HepG2 (cell line): ENCODE data around the gene ARHGEF4. TPM values are rescaled to one million over a fixed set of nuclear protein-coding genes. Genes with fewer than 3 reads are reported as not detected.

Experiments
- ATF7 ChIP-seq, 2 experiments: fragments of 450-650 bp in 1 of 2; sonication (generic) in 1 of 2; formaldehyde crosslinking in 1 of 2; IDR thresholded peaks; 2 replicates each; pipeline versions ENCODE4 v1.4.0 to v1.6.1; 2016 to 2020; ENCODE audit warnings: antibody characterized with exemption in 1 of 2, mild to moderate bottlenecking in 1 of 2, missing genetic modification reagents in 1 of 2
- ATRX ChIP-seq: sonication (generic); formaldehyde crosslinking; IDR thresholded peaks from 2 replicates; pipeline ENCODE4 v1.4.0; 2020; ENCODE audit warnings: missing genetic modification reagents, borderline replicate concordance
- BRCA1 ChIP-seq: sonication (generic); formaldehyde crosslinking; IDR thresholded peaks from 2 replicates; pipeline ENCODE4 v1.4.0; 2020; ENCODE audit warnings: missing genetic modification reagents
- GABPA ChIP-seq, 2 experiments: IDR thresholded peaks; 2 replicates each; pipeline ENCODE4 v1.6.1; 2011 to 2016; ENCODE audit warnings: low read depth in 2 of 2, low read length in 1 of 2, missing biosample characterization in 1 of 2, missing genetic modification characterization in 1 of 2
- HNF4A ChIP-seq: sonication (generic); formaldehyde crosslinking; IDR thresholded peaks from 2 replicates; pipeline ENCODE4 v1.4.0; 2020; ENCODE audit warnings: missing genetic modification reagents
- IKZF4 ChIP-seq: sonication (generic); formaldehyde crosslinking; IDR thresholded peaks from 2 replicates; pipeline ENCODE4 v1.5.1; 2020; ENCODE audit warnings: borderline replicate concordance, mild to moderate bottlenecking, low read depth, missing genetic modification reagents; ENCODE audit errors: not compliant biosample characterization
- IRF9 ChIP-seq: sonication (generic); formaldehyde crosslinking; IDR thresholded peaks from 2 replicates; pipeline ENCODE4 v1.8.0; 2022; ENCODE audit warnings: missing genetic modification reagents, mild to moderate bottlenecking, borderline replicate concordance
- JUNB ChIP-seq: sonication (generic); formaldehyde crosslinking; IDR thresholded peaks from 2 replicates; pipeline ENCODE4 v1.8.0; 2022; ENCODE audit warnings: missing genetic modification reagents, mild to moderate bottlenecking, borderline replicate concordance
- KDM6A ChIP-seq: IDR thresholded peaks from 2 replicates; pipeline ENCODE4 v1.6.1; 2016; ENCODE audit warnings: low read depth
- LCORL ChIP-seq, 2 experiments: fragments of 450-650 bp in 1 of 2; sonication (generic) in 1 of 2; formaldehyde crosslinking in 1 of 2; IDR thresholded peaks; 2 replicates each; pipeline versions ENCODE4 v1.5.0 to v1.6.1; 2017 to 2020; ENCODE audit warnings: antibody characterized with exemption in 1 of 2, missing genetic modification reagents in 1 of 2
- MEIS2 ChIP-seq: sonication (generic); formaldehyde crosslinking; IDR thresholded peaks from 2 replicates; pipeline ENCODE4 v1.9.0; 2021; ENCODE audit warnings: mild to moderate bottlenecking, missing genetic modification reagents
- PRMT3 ChIP-seq: sonication (generic); formaldehyde crosslinking; IDR thresholded peaks from 2 replicates; pipeline ENCODE4 v1.8.1; 2022; ENCODE audit warnings: low read depth, mild to moderate bottlenecking, moderate library complexity, missing genetic modification reagents, borderline replicate concordance
- RELA ChIP-seq: sonication (generic); formaldehyde crosslinking; IDR thresholded peaks from 2 replicates; pipeline ENCODE4 v1.4.0; 2020; ENCODE audit warnings: missing genetic modification reagents
- SKI ChIP-seq: fragments of 450-650 bp; IDR thresholded peaks from one replicate; pipeline ENCODE4 v1.6.1; 2018; ENCODE audit warnings: mild to moderate bottlenecking; ENCODE audit not compliant: partially characterized antibody
- SMARCE1 ChIP-seq: fragments of 450-650 bp; IDR thresholded peaks from 2 replicates; pipeline ENCODE4 v1.6.1; 2017; ENCODE audit warnings: borderline replicate concordance
- SP5 ChIP-seq: IDR thresholded peaks from 2 replicates; pipeline ENCODE4 v1.6.1; 2016; ENCODE audit warnings: low read depth, borderline replicate concordance
- XBP1 ChIP-seq: sonication (generic); formaldehyde crosslinking; IDR thresholded peaks from 2 replicates; pipeline ENCODE4 v1.5.0; 2020; ENCODE audit warnings: missing genetic modification reagents
- YEATS4 ChIP-seq: sonication (generic); formaldehyde crosslinking; IDR thresholded peaks from 2 replicates; pipeline ENCODE4 v1.4.0; 2020; ENCODE audit warnings: missing genetic modification reagents, borderline replicate concordance
- ZNF256 ChIP-seq: sonication (generic); formaldehyde crosslinking; conservative IDR thresholded peaks from 2 replicates; pipeline ENCODE4 v1.4.0; 2020; ENCODE audit warnings: missing genetic modification reagents
- ZNF337 ChIP-seq: sonication (generic); formaldehyde crosslinking; IDR thresholded peaks from 2 replicates; pipeline ENCODE4 v1.5.1; 2020; ENCODE audit warnings: missing genetic modification reagents, low read depth, mild to moderate bottlenecking, borderline replicate concordance
- ZNF598 ChIP-seq: sonication (generic); formaldehyde crosslinking; IDR thresholded peaks from 2 replicates; pipeline ENCODE4 v1.5.1; 2020; ENCODE audit warnings: mild to moderate bottlenecking, missing genetic modification reagents, borderline replicate concordance
- ZNF615 ChIP-seq: sonication (generic); formaldehyde crosslinking; IDR thresholded peaks from 2 replicates; pipeline ENCODE4 v1.5.0; 2020; ENCODE audit warnings: mild to moderate bottlenecking, missing genetic modification reagents, borderline replicate concordance
- ZNF839 ChIP-seq: sonication (generic); formaldehyde crosslinking; IDR thresholded peaks from 2 replicates; pipeline ENCODE4 v1.4.0; 2020; ENCODE audit warnings: missing genetic modification reagents, mild to moderate bottlenecking, borderline replicate concordance
- ZSCAN22 ChIP-seq: sonication (generic); formaldehyde crosslinking; IDR thresholded peaks from 2 replicates; pipeline ENCODE4 v1.4.0; 2020; ENCODE audit warnings: mild to moderate bottlenecking, missing genetic modification reagents
- polyA plus RNA-seq, 8 experiments: library from polyadenylated mRNA; depleted of rRNA in 3 of 8; stranded (reverse) in 7 of 8; unstranded in 1 of 8; fragments of >200 nt; fragmentation: Illumina TruSeq in 4 of 8; extraction: Trizol in 4 of 8; gene quantifications; 2 replicates each; pipeline versions ENCODE4 v1.2.1 to v1.2.3, GENCODE V29; 2011 to 2016; ENCODE audit warnings: low read depth in 4 of 8, missing spikeins in 1 of 8, mixed read lengths in 1 of 8; ENCODE audit not compliant: insufficient read depth in 1 of 8
- total RNA-seq, 5 experiments: library from RNA; depleted of rRNA; stranded (reverse); fragments of >200 nt; fragmentation: Illumina TruSeq; extraction: Trizol; gene quantifications; 2 replicates each; pipeline ENCODE4 v1.2.3, GENCODE V29; 2016; ENCODE audit warnings: low read depth in 1 of 5
- TF ChIP-seq, protein P1 (sequence below): sonication (generic); formaldehyde crosslinking; conservative IDR thresholded peaks from 2 replicates; pipeline ENCODE4 v1.4.0; 2020; ENCODE audit warnings: missing genetic modification reagents
- TF ChIP-seq, protein P2 (sequence below): sonication (generic); formaldehyde crosslinking; IDR thresholded peaks from 2 replicates; pipeline ENCODE4 v1.5.0; 2020; ENCODE audit warnings: missing genetic modification reagents

ARHGEF4 gene
- total and polyA plus RNA-seq, 2 of the 13 experiments (the other 11 are each of a cell fraction or from before 2014, with no cell fraction given): 0.11 to 0.13 TPM

DNA sequence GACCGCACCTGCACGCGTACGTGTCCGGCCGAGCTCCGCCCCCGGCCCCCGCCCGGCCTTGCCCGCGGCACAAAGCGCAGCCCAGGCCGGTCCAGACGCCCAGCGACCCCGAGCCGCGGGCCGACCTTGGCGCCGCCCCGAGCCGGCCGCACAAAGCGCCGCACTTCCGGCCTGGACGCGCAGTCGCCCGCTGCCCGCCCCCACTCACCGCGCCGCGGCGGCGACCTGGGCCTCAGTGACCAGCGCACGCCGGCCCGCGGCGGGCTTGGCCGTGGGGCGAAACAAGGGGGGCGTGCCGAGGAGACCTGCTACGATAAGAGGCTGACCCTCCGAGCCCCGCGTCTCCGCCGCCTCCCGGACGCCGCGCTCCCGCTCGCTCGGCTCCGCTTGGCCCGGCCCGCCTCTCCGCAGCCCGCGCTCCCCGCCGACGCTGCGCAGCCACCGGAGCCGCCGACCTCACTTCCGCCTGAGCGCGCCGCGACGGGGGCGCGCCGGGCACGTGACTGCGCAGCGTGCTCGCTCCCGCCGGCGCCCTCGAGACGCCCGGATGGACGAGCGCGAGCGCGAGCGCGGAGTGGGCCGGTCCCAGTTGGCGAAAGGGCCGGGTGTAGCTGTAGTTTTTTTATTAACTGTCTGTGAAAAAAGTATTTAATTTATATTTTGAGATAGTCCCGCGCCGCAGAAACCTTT is 256.4 kb downstream of the ARHGEF4 start, which contains the start of gene FAM168B (continued):
- TF ChIP-seq, protein P1, sequence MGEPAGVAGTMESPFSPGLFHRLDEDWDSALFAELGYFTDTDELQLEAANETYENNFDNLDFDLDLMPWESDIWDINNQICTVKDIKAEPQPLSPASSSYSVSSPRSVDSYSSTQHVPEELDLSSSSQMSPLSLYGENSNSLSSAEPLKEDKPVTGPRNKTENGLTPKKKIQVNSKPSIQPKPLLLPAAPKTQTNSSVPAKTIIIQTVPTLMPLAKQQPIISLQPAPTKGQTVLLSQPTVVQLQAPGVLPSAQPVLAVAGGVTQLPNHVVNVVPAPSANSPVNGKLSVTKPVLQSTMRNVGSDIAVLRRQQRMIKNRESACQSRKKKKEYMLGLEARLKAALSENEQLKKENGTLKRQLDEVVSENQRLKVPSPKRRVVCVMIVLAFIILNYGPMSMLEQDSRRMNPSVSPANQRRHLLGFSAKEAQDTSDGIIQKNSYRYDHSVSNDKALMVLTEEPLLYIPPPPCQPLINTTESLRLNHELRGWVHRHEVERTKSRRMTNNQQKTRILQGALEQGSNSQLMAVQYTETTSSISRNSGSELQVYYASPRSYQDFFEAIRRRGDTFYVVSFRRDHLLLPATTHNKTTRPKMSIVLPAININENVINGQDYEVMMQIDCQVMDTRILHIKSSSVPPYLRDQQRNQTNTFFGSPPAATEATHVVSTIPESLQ (CRISPR knock-in tag): no peak
- TF ChIP-seq HNF4A (CRISPR knock-in tag) (peak; percentile 25; the same call in 1 of the 2 replicates), IRF9 (peak; percentile 76; the same call in 1 of the 2 replicates), ATF7 (IDR thresholded peaks at IDR 0.05) (no peak), ATF7 (CRISPR knock-in tag; IDR thresholded peaks at IDR 0.05) (no peak), LCORL (IDR thresholded peaks at IDR 0.05) (no peak), LCORL (CRISPR knock-in tag; IDR thresholded peaks at IDR 0.05) (no peak), ZNF337 (CRISPR knock-in tag) (no peak; the same call in 1 of the 2 replicates), MEIS2 (CRISPR knock-in tag) (peak; percentile 67), ZNF615 (CRISPR knock-in tag) (no peak), ZNF839 (no peak), YEATS4 (CRISPR knock-in tag) (peak; percentile 99), PRMT3 (CRISPR knock-in tag) (no peak), SKI (peak; percentile 96), ATRX (CRISPR knock-in tag) (no peak), ZNF256 (CRISPR knock-in tag) (no peak), ZSCAN22 (no peak), ZNF598 (CRISPR knock-in tag) (no peak), SP5 (CRISPR knock-in tag) (peak; percentile 88), RELA (CRISPR knock-in tag) (no peak), IKZF4 (peak; percentile 97), KDM6A (CRISPR knock-in tag) (no peak), JUNB (CRISPR knock-in tag) (no peak), XBP1 (0 out of 2 replicates have a peak, but pooled peaks have one; percentile 14), GABPA (IDR thresholded peaks at IDR 0.05; ENCODE audit: low read depth, low read length) (peak; percentile 73), GABPA (CRISPR knock-in tag; IDR thresholded peaks at IDR 0.05; ENCODE audit: low read depth) (0 out of 2 replicates have a peak, but pooled peaks have one; percentile 37), BRCA1 (no peak), SMARCE1 (no peak)
- TF ChIP-seq, protein P2, sequence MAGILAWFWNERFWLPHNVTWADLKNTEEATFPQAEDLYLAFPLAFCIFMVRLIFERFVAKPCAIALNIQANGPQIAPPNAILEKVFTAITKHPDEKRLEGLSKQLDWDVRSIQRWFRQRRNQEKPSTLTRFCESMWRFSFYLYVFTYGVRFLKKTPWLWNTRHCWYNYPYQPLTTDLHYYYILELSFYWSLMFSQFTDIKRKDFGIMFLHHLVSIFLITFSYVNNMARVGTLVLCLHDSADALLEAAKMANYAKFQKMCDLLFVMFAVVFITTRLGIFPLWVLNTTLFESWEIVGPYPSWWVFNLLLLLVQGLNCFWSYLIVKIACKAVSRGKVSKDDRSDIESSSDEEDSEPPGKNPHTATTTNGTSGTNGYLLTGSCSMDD: no peak
